DMS53 treated with DMSO at 0.1 percent for 48 hours (cell line): Measurements from ENCODE around the gene GALNT16.

Source experiments
- DNase-seq: peaks from one replicate; lab custom pipeline; 2025; ENCODE audit not compliant: unreplicated experiment; lab: John Stamatoyannopoulos, UW

GALNT16 gene

GRCh38 chr14:69333791-69334337 lies 73.9 kb downstream of the GALNT16 start:
- DNase-seq: no peak

GRCh38 chr14:69334576-69334975 lies 74.6 kb downstream of the GALNT16 start:
- no peak for DNase-seq

GRCh38 chr14:69335371-69335771 lies 75.4 kb downstream of the GALNT16 start:
- DNase-seq: no peak

- no peak for DNase-seq
These were observed 78.0 kb downstream of the GALNT16 start for GRCh38 chr14:69337984-69338383.

GRCh38 chr14:69339426-69339825 lies 79.5 kb downstream of the GALNT16 start:
- no peak for DNase-seq

GRCh38 chr14:69342928-69343525 lies 83.1 kb downstream of the GALNT16 start:
- no peak for DNase-seq

GRCh38 chr14:69344171-69344570 lies 84.2 kb downstream of the GALNT16 start:
- no peak for DNase-seq

- no peak for DNase-seq
These were observed 85.4 kb downstream of the GALNT16 start for GRCh38 chr14:69345402-69345801.

GRCh38 chr14:69346710-69347109 lies 86.8 kb downstream of the GALNT16 start:
- DNase-seq: no peak

GRCh38 chr14:69349091-69349777 lies 89.3 kb downstream of the GALNT16 start:
- no peak for DNase-seq

GRCh38 chr14:69350892-69351291 lies 90.9 kb downstream of the GALNT16 start:
- DNase-seq: no peak

- DNase-seq: no peak
These were observed 91.4 kb downstream of the GALNT16 start for GRCh38 chr14:69351385-69351784.

GRCh38 chr14:69351911-69352310 lies 92.0 kb downstream of the GALNT16 start:
- DNase-seq: no peak

GRCh38 chr14:69353168-69353567 lies 93.2 kb downstream of the GALNT16 start:
- DNase-seq: no peak

GRCh38 chr14:69354383-69355153 lies 94.6 kb downstream of the GALNT16 start:
- no peak for DNase-seq

- DNase-seq: no peak
These were observed 95.2 kb downstream of the GALNT16 start for GRCh38 chr14:69355154-69355597.

- no peak for DNase-seq
These were observed 95.8 kb downstream of the GALNT16 start for GRCh38 chr14:69355607-69356281.

- no peak for DNase-seq
These were observed 97.1 kb downstream of the GALNT16 start for GRCh38 chr14:69356903-69357543.

GRCh38 chr14:69357544-69358200 lies 97.7 kb downstream of the GALNT16 start:
- no peak for DNase-seq
